ENCODE results near the gene CBLIF. TPM values are rescaled to one million over a fixed set of nuclear protein-coding genes. Genes with fewer than 3 reads are reported as not detected.
A peak's percentile ranks its signal among the peaks of the same experiment; 100 is the strongest.
"Not testable (repeated sequence)": the region's sequence is repeated elsewhere in the genome, so short reads cannot be mapped to it uniquely, and the experiment has no call there.

Gene CBLIF
- total RNA-seq, 1 experiment from 2014 or later = not detected

- no peak for DNase-seq (ENCODE audit: low spot score)
These were observed 2.3 kb upstream of the CBLIF start for GRCh38 chr11:59847626-59848025.

- no peak for DNase-seq (ENCODE audit: low spot score)
These were observed 1.3 kb upstream of the CBLIF start for GRCh38 chr11:59846556-59846955.

DNA sequence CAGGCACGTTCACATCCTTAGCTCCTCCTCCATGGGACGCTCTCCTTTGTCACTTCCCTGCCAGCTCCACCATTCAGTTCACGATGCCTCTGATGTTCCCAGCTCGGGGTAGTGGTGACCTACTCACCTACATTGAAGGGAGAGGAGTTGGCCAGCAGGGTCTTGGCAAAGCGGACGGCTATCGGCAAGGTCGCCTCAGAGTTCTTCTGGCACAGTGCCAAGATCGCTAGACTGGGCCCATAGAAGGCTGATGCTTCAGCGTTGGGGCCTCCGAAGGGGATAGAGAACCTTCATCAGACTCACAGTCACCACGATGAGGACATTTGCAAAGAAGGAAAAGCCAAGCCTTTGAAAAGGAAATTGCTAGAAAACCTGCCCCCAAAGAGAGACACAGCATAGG, 3.0 kb downstream of the CBLIF start:
- DNase-seq (ENCODE audit: low spot score) = no peak

GRCh38 chr11:59841514-59841913, 3.8 kb downstream of the CBLIF start:
- no peak for DNase-seq (ENCODE audit: low spot score)

DNA sequence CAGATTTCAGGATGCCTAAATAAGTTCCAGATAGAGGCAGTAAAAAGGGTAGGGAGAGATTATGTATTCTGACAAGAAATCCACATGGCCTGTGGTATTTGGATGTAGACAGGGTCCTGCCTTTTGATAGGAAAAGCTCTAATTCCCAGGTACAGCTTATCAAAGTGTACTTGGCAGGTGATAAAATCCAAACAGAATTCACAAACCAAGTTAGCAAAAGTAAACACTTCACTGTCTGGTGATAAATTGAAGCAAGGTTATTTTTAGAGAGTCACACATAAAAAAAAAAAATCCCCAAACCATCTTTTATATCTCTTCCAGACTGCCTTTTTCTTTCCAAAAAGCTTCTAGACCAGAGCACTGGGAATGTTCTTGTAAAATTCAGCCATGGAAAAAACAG, 5.7 kb downstream of the CBLIF start:
- no peak for DNase-seq (ENCODE audit: low spot score)

- DNase-seq (ENCODE audit: low spot score) = no peak
These were observed 11.7 kb downstream of the CBLIF start for GRCh38 chr11:59833602-59834001.

DNA sequence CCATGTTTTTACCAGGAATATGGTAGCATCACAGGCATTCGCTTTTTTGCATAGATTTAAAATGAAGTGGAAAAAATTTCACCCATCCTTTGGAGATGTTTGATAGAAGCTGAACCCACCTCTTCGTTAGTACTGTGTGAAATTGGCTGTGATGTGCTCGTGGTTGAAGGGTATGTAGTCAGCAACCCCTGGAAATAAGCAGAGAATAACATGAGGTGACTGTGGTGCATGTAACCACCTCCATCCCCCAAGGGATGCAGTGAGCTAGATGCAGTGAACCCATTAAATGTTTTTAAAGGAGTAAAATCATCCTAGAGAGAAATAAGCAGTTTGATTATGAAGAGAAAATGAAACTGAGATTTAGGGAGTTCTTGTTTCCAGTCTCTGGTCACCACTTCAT, 15.9 kb downstream of the CBLIF start:
- no peak for DNase-seq (ENCODE audit: low spot score)

DNA sequence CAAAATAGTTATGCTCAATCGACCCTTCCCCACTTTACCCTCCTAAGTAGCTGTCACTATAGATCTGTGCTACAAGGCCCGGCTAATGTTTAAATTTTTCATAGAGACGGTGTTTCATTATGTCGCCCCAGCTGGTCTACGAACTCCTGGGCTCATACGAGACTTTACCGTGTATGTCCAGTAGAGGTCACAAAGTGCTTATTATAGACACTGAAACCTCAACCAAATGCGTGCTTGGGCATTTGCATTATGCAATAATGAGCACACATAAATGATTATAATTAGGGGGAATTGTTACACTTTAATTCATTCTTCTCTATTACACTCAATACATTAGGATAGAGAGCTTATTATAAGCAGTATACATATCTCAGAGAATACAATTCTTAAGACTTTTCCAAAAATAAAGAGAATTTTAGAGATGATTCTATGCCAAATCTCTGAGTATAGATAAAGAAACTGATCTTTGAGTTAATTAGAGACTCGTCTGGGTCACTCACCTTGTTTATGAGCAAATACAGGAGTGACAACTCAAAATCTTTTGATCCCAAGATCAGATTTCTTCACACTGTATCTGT, 22.2 kb downstream of the CBLIF start:
- peak; percentile 66 for DNase-seq (ENCODE audit: low spot score)

- DNase-seq (ENCODE audit: low spot score) = no peak
These were observed 26.7 kb downstream of the CBLIF start for GRCh38 chr11:59818572-59818971.

GRCh38 chr11:59816434-59816833, 28.9 kb downstream of the CBLIF start:
- DNase-seq (ENCODE audit: low spot score) = not testable (repeated sequence)

- DNase-seq (ENCODE audit: low spot score) = no peak
These were observed 29.5 kb downstream of the CBLIF start for GRCh38 chr11:59815754-59816153.

DNA sequence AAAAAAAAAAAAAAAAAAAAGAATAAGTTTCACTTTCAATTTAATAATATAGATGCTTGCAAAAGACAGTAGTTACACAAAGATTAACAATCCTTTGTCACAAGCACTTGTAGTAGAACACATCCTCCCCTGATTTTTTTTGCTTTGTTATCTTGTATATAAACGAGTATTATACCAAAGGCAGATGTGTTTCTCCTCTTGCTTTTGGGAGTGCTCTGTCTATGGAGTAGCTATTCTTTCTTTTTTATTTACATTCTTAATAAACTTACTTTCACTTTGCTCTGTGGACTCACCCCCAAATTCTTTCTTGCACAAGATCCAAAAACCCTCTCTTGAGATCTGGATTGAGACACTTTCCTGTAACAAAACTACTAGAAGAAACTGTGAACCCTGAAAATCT, 31.3 kb downstream of the CBLIF start:
- DNase-seq (ENCODE audit: low spot score) = no peak

GRCh38 chr11:59813364-59813763, 31.9 kb downstream of the CBLIF start:
- no peak for DNase-seq (ENCODE audit: low spot score)

- DNase-seq (ENCODE audit: low spot score) = no peak
These were observed 33.1 kb downstream of the CBLIF start for GRCh38 chr11:59812220-59812619.

- no peak for DNase-seq (ENCODE audit: low spot score)
These were observed 34.4 kb downstream of the CBLIF start for GRCh38 chr11:59810911-59811259.

- DNase-seq (ENCODE audit: low spot score) = peak; percentile 79
These were observed 34.9 kb downstream of the CBLIF start, which contains the start of gene MRPL16 for GRCh38 chr11:59810189-59810910. TSS of gene MRPL16 (minus strand) at chr11:59810778. CDS start at chr11:59810658, 120 bp downstream.

DNA sequence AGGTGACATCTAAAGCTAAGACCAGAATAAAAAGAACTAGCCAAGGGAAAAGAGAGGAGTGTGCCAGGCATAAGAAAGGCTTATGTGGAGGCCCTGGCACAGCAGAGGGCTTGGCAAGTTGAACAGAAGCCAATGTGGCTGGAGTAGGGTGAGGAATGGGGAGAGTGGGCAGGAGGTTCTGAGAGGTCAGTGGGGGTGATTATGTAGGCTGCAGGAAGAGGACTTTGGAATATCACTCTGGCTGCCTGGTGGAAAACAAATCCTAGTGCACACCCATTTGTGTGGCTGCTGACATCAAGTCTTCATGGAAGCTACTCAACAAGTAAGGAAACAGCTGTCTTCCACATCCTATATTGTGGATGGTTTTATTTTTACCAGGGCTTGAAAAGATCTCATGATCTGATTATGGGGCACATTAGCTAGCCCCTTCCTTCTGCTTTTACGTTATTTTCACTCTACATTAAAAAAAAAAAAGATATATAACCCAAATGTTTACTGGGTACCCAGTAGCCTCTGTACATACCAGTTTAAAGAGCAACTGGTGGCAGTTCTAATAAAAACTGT, 38.2 kb downstream of the CBLIF start:
- DNase-seq (ENCODE audit: low spot score) = no peak

- no peak for DNase-seq (ENCODE audit: low spot score)
These were observed 41.2 kb downstream of the CBLIF start for GRCh38 chr11:59804061-59804460.

DNA sequence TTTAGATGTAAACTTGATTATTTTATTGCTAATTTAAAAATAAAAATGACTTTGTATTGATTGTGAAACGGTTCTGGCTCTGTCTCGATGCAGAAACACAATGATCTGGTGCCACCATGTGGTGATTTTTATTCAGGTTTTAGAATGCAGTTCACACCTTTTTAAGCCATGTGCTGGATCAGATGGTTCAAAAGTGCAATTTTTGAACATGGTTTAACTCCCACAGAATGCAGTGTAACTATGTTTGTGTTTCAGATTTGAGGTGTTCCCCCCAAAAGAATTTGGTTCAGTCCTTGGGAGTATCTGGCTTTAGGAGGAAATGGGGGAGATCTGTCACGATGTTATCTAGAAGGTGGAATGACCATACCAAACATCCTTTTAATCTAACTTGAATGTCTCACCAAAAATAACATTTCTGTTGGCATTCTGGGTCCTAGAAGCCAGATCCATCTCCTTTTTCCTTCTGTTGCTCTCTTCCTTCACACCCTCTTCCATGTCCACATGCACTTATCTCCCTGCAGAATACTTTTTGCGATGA, 42.6 kb downstream of the CBLIF start:
- peak; percentile 32 for DNase-seq (ENCODE audit: low spot score)

GRCh38 chr11:59801981-59802638, 43.2 kb downstream of the CBLIF start:
- peak; percentile 65 for DNase-seq (ENCODE audit: low spot score)

DNA sequence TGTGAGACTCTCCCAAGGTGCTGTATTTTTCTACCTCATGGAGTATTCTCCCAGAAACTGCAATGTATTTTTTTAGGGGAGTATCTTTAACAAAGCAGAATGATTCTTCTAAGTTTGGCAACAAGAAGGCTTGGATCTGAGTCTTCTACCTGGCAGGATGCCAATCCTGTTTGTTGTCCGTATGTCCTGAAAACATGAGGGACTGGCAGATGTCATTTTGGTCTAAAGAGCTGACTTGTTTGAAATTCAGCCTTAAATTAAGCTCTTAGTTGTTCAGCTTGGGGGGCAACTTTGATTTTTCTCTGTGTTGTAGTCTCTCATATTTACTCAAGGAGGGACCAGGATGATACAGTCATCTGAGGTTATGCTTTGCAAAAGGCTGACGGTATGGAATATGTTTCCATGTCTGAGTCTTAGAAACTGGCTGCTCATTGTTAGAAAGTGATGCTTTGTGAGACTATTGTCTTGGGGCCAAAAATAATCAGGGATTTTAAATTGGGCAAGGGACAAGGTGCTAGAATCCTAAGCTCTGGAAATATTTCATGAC, 44.1 kb downstream of the CBLIF start:
- no peak for DNase-seq (ENCODE audit: low spot score)

DNA sequence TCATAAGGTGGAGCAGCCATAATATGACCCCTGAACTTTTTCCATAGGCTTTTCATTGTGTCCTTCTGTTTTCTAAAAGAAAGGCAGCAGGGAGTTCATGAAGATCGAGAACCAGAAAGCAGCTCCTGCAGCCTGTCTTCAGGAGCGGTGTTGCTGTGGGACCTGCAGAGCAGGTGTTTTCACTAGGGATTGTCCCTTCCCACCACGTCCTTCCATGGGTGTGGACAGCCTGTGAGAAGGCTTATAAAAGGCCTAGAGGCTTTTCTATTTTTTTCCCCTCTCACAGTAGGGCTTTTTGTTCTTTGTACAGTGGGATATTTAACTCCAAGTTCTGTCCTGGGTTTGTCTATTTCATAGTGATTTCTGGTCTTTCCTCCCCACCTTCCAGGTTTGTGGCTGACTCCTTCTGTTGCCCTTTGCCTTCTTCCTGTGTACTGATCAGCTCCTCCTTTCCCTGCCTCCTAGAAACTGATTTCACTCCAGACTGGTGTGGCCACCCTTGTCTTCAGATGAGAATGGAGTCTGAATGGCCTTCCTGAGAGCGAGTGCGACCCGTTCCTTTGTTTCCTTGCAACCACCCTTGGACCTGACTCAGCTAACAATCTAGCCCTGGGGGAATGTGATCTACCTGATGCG, 44.8 kb downstream of the CBLIF start:
- no peak for DNase-seq (ENCODE audit: low spot score)

Measured in A172 (cell line).